KOPT-K1 (cell line): ENCODE data around the gene ZNF587.
"Not testable (repeated sequence)": the region's sequence is repeated elsewhere in the genome, so short reads cannot be mapped to it uniquely, and the experiment has no call there.

Source experiments
- H3K27ac ChIP-seq: fragments of 200-600 bp; sonication (generic); 2 replicates; pipeline ENCODE4 v1.5.1; 2016; ENCODE audit warnings: antibody characterized with exemption, mild to moderate bottlenecking, low read depth, low read length; ENCODE audit not compliant: poor library complexity, severe bottlenecking
- H3K36me3 ChIP-seq: fragments of 200-600 bp; sonication (generic); 2 replicates; pipeline ENCODE4 v1.5.1; 2017; ENCODE audit warnings: antibody characterized with exemption, mild to moderate bottlenecking, low read length, moderate library complexity; ENCODE audit not compliant: insufficient read depth
- H3K9me3 ChIP-seq: fragments of 200-600 bp; sonication (generic); 2 replicates; pipeline ENCODE4 v1.5.1; 2017; ENCODE audit warnings: antibody characterized with exemption, low read length, mild to moderate bottlenecking; ENCODE audit not compliant: insufficient read depth, poor library complexity, severe bottlenecking

Gene ZNF587

GRCh38 chr19:57817976-57818375 is 31.7 kb upstream of the ZNF587 start:
- H3K27ac ChIP-seq: no peak overlapping the region
- no peaks in the 10 kb centered on the region for H3K9me3 ChIP-seq
- H3K36me3 ChIP-seq: peaks cover 18% of the 10 kb centered on the region

DNA sequence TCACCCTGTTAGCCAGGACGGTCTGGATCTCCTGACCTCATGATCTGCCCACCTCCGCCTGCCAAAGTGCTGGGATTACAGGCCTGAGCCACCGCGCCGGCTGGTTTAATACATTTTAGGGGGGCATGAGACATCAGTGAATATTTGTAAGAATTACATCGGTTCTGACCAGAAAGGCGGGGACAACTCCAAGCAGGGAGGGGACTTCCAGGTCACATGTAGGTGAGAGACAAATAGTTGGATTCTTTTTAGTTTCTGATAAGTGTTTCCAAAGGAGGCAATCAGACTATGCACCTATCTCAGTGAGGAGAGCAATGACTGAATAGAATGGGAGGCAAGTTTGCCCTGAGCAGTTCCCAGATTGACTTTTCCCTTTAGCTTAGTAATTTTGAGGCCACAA is 31.3 kb upstream of the ZNF587 start:
- no peak overlapping the region for H3K27ac ChIP-seq
- peaks cover 20% of the 10 kb centered on the region for H3K36me3 ChIP-seq
- H3K9me3 ChIP-seq: no peaks in the 10 kb centered on the region

DNA sequence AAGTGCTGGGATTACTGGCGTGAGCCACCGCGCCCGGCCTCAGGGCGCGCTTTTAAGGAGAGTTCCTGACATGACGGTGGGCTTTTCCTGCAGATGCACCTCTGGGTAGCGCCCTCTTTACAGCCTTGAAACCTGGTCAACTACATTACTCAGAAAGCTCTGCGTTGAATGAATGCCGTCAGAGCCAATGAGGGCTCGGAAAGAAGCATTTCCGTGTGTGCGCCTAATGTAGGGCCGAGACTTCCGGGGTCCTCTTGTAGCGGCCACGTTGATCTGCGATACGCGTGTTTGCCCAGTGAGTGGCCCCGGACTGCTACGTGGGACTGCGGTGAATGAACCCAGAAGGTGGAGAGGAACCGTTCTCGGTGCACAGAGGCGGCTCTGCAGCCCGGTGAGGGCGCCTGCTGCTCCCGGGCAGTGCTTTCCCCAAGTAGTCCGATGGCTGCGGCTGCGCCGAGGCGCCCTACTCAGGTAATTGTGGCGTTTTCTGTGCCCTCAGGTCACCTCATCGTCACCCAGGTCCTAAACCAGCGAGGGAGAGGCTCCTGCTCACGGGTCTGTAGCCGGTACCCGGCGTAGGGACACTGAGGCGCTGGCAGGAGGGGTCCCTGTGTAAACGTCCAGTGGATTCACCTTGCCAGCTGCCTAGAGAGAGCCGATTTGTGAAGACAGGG is 30.0 kb upstream of the ZNF587 start:
- Histone ChIP-seq H3K36me3 (peaks cover 32% of the 10 kb centered on the region), H3K9me3 (no peaks in the 10 kb centered on the region), H3K27ac (peak overlapping the region; percentile 76)

- peaks cover 42% of the 10 kb centered on the region for H3K36me3 ChIP-seq
Measured at GRCh38 chr19:57820599-57820998, 29.1 kb upstream of the ZNF587 start.

GRCh38 chr19:57821095-57821494 is 28.6 kb upstream of the ZNF587 start:
- peak overlapping the region; percentile 76 for H3K27ac ChIP-seq
- H3K36me3 ChIP-seq: peaks cover 47% of the 10 kb centered on the region
- H3K9me3 ChIP-seq: not testable (repeated sequence)

More at GRCh38 chr19:57820599-57820998, 29.1 kb upstream of the ZNF587 start:
- Histone ChIP-seq H3K27ac (peak overlapping the region; percentile 76), H3K9me3 (no peaks in the 10 kb centered on the region)

GRCh38 chr19:57821501-57821900 is 28.2 kb upstream of the ZNF587 start:
- H3K27ac ChIP-seq, H3K9me3 ChIP-seq: not testable (repeated sequence)
- peaks cover 51% of the 10 kb centered on the region for H3K36me3 ChIP-seq

- not testable (repeated sequence) for H3K9me3 ChIP-seq, H3K27ac ChIP-seq
- H3K36me3 ChIP-seq: peaks cover 64% of the 10 kb centered on the region
Measured at GRCh38 chr19:57823155-57823554, 26.5 kb upstream of the ZNF587 start.

DNA sequence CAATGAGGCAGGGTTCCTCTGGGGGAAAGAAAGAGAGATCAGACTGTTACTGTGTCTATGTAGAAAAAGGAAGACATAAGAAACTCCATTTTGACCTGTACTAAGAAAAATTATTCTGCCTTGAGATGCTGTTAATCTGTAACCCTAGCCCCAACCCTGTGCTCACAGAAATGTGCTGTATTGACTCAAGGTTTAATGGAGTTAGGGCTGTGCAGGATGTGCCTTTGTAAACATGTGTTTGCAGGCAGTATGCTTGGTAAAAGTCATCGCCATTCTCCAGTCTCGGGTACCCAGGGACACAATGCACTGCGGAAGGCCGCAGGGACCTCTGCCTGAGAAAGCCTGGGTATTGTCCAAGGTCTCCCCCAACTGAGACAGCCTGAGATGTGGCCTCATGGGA is 26.1 kb upstream of the ZNF587 start:
- not testable (repeated sequence) for H3K9me3 ChIP-seq, H3K27ac ChIP-seq
- H3K36me3 ChIP-seq: peaks cover 68% of the 10 kb centered on the region

DNA sequence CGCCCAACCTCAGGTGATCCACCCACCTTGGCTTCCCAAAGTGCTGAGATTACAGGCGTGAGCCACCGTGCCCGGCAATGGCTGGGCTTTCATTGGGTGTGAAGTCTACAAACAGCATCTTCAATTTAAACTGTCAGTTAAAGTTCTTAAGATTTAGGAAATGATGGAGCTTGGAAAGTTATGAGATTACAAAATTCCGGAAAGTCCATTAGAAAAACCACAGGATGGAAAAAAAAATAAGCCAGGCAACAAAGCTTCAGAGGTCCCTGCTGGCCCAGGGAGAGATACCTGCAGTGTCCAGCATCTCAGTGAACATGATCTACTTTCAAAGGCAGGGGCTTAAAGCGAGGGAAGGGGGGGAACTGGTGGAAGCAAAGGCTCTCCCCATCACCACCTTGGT is 24.1 kb upstream of the ZNF587 start:
- Histone ChIP-seq H3K36me3 (peaks cover 73% of the 10 kb centered on the region), H3K27ac (no peak overlapping the region), H3K9me3 (no peaks in the 10 kb centered on the region)

- Histone ChIP-seq H3K9me3 (no peaks in the 10 kb centered on the region), H3K36me3 (peaks cover 63% of the 10 kb centered on the region), H3K27ac (no peak overlapping the region)
Measured at GRCh38 chr19:57829316-57829715, 20.3 kb upstream of the ZNF587 start.

DNA sequence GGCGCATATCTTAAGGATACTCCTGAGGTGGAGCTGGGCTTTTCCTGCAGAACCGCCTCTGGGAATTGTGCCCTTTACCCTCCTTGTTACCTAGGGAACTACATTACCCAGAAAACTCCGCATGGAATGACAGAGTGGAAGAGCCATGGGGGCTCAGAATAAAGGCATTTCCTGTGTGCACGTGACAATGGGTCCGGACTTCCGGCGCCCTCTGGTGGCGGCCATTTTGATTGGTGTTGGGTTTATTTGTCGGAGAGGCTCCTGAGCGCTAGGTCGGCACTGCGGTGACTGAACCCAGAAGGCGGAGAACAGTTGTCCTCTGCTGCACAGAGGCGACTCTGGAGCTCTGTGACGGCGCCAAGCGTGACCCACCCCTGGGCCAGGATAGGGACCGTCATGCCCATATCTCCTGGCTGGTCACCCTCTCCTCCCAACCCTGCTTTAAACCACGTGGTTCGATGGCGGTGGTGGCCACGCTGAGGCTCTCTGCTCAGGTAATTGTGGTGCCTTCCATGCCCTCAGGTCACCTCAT is 19.5 kb upstream of the ZNF587 start, which contains the start of gene ZNF587B:
ZNF587B (plus strand) TSS at position 229 of the 532 bp plus-strand sequence; CDS start at position 459, 230 bp downstream.
- Histone ChIP-seq H3K36me3 (peaks cover 55% of the 10 kb centered on the region), H3K9me3 (no peaks in the 10 kb centered on the region), H3K27ac (no peak within 1 kb of the TSS)

- H3K9me3 ChIP-seq, H3K27ac ChIP-seq: not testable (repeated sequence)
- peaks cover 61% of the 10 kb centered on the region for H3K36me3 ChIP-seq
Measured at GRCh38 chr19:57836991-57837390, 12.7 kb upstream of the ZNF587 start.

DNA sequence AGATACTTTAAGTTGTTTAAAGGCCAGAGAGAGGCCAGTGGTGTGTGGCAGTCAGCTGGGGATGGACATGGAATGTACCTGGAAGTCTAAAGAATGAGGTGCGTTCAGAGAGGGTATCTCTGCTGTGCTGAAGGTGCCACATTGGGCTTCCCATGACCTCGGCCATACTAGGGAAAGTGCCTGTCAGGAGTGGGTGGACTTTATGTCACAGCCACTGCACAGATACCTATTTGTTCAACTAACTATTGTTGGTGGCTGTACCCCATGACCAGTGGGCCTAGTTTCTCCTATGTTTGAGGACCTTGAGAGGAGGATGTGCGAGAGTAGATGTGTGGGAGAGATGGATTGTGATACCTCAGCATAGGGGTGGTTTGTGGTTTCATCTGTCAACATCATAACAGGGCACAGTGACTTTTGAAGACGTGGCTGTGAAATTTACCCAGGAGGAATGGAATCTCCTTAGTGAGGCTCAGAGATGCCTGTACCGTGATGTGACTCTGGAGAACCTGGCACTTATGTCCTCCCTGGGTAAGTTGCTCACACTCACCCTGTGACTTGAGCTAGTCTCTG is 11.0 kb upstream of the ZNF587 start:
- H3K27ac ChIP-seq, H3K9me3 ChIP-seq: not testable (repeated sequence)
- H3K36me3 ChIP-seq: peaks cover 69% of the 10 kb centered on the region

DNA sequence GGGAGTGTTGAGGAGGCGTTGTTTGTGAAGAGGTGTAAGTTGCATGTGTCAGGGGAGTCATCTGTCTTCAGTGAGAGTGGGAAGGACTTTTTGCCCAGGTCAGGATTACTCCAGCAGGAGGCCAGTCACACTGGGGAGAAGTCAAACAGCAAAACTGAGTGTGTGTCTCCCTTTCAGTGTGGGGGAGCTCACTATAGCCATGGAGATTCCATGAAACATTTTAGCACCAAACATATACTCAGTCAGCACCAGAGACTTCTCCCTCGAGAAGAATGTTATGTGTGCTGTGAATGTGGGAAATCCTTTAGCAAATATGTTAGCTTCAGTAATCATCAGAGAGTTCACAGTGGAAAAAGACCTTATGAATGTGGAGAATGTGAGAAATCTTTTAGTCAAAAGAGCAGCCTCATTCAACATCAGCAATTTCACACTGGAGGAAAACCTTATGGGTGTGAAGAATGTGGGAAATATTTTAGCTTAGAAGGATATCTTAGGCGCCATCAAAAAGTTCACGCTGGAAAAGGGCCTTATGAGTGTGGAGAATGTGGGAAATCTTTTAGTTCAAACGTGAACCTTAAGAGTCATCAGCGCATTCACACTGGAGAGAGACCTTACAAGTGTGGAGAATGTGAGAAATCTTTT is 8.4 kb upstream of the ZNF587 start:
- Histone ChIP-seq H3K9me3 (no peaks in the 10 kb centered on the region), H3K36me3 (peaks cover 91% of the 10 kb centered on the region), H3K27ac (no peak overlapping the region)

- peaks cover 51% of the 10 kb centered on the region for H3K36me3 ChIP-seq
- H3K9me3 ChIP-seq, H3K27ac ChIP-seq: not testable (repeated sequence)
Measured at GRCh38 chr19:57847164-57847563, 2.5 kb upstream of the ZNF587 start.
